Upper lobe of left lung (tissue), 6 donors: ENCODE data around the gene CAMKK2. TPM values are rescaled to one million over a fixed set of nuclear protein-coding genes. Genes with fewer than 3 reads are reported as not detected.
"Not testable (repeated sequence)": the region's sequence is repeated elsewhere in the genome, so short reads cannot be mapped to it uniquely, and the experiment has no call there.

Experiments
- ATAC-seq, 2 donors: fragments of 200-7000 bp; cut with Tn5 transposase; one replicate each; pipeline ENCODE4 v1.9.1; 2022; ENCODE audit warnings: mild to moderate bottlenecking in 2 of 2, moderate library complexity in 2 of 2; ENCODE audit not compliant: low FRiP score in 2 of 2
- DNase-seq, 2 donors: peaks; one replicate each; pipeline ENCODE4 v3.0.0-alpha.2; 2019 to 2020
- H3K27ac ChIP-seq, 4 donors: fragments of 200-600 bp; sonication (generic); one replicate each; pipeline ENCODE4 v1.5.1; 2016 to 2019
- H3K27me3 ChIP-seq, 4 donors: fragments of 200-600 bp; sonication (generic); one replicate each; pipeline ENCODE4 v1.5.1; 2017 to 2019
- H3K36me3 ChIP-seq, 4 donors: fragments of 200-600 bp; sonication (generic); one replicate each; pipeline ENCODE4 v1.5.1; 2016 to 2019
- H3K4me1 ChIP-seq, 4 donors: fragments of 200-600 bp; sonication (generic); one replicate each; pipeline ENCODE4 v1.5.1; 2018 to 2019
- H3K4me3 ChIP-seq, 4 donors: fragments of 200-600 bp; sonication (generic); one replicate each; pipeline ENCODE4 v1.5.1; 2017 to 2019; ENCODE audit warnings: mild to moderate bottlenecking in 2 of 4, moderate library complexity in 1 of 4
- H3K9me3 ChIP-seq, 4 donors: fragments of 200-600 bp; sonication (generic); one replicate each; pipeline ENCODE4 v1.5.1; 2018 to 2019
- CTCF ChIP-seq, 6 experiments: fragments of 450-650 bp in 4 of 6; fragments of 200-600 bp in 2 of 6; sonication (generic) in 2 of 6; IDR thresholded peaks; one replicate each; pipeline ENCODE4 v1.5.1; 2016 to 2019; ENCODE audit warnings: antibody characterized with exemption in 6 of 6
- EP300 ChIP-seq, 4 donors: sonication (generic); formaldehyde crosslinking; IDR thresholded peaks; one replicate each; pipeline ENCODE4 v1.5.1; 2017; ENCODE audit warnings: antibody characterized with exemption in 4 of 4, control low read depth in 2 of 4
- POLR2A ChIP-seq, 4 donors: fragments of 450-650 bp; IDR thresholded peaks; one replicate each; pipeline ENCODE4 v1.5.1; 2016 to 2017; ENCODE audit warnings: antibody characterized with exemption in 4 of 4, mild to moderate bottlenecking in 2 of 4
- POLR2AphosphoS5 ChIP-seq, 2 donors: sonication (generic); formaldehyde crosslinking; IDR thresholded peaks; one replicate each; pipeline ENCODE4 v1.5.1; 2017; ENCODE audit warnings: antibody characterized with exemption in 2 of 2
- WGBS, 2 donors: methylation state at CpG; one replicate each; pipeline ENCODE4 v1.1.5; 2017 to 2018; 5-methylcytosine and 5-hydroxymethylcytosine counted together
- total RNA-seq, 6 donors: library from RNA; depleted of rRNA in 4 of 6; stranded (reverse); fragments of >200 nt in 4 of 6; gene quantifications; one replicate each; pipeline versions ENCODE4 v1.1.0 to v1.2.1, GENCODE V29; 2016 to 2021
- donor health status: DM: no; HTN: no; CAD: no; lungs with moderate emphysema.
- donor health status: DM: no; HTN: yes; CAD: no; lungs with severe emphysema.

The CAMKK2 gene
- total RNA-seq, 6 donors from 2014 or later: 27.7 to 63.9 (median 41.7) TPM

GRCh38 chr12:121283841-121284240 lies 12.7 kb downstream of the CAMKK2 start:
- Histone ChIP-seq H3K4me3 (no peak overlapping the region), H3K4me1 (peaks cover 24 to 33% (median 30%) of the 10 kb centered on the region in 4 donors), H3K36me3 (peaks cover 0 to 9% (median 3%) of the 10 kb centered on the region in 4 donors), H3K9me3 (no peaks in the 10 kb centered on the region), H3K27me3 (no peaks in the 10 kb centered on the region), H3K27ac (peak overlapping the region in 2 of 4 donors; percentile 59 to 77)
- DNase-seq (peak in 1 of 2 donors; percentile 49), ATAC-seq (no peak)
- TF ChIP-seq CTCF (IDR thresholded peaks at IDR 0.05) (no peak), POLR2AphosphoS5 (IDR thresholded peaks at IDR 0.05) (no peak), POLR2A (IDR thresholded peaks at IDR 0.05) (no peak), EP300 (IDR thresholded peaks at IDR 0.05) (no peak)
- WGBS, 2 donors: 97 to 99% methylated on average over 6 of the region's 6 CpGs

- H3K4me3 ChIP-seq: no peak overlapping the region
- H3K9me3 ChIP-seq: no peaks in the 10 kb centered on the region
- peaks cover 25 to 35% (median 30%) of the 10 kb centered on the region in 4 donors for H3K4me1 ChIP-seq
- H3K27ac ChIP-seq: peak overlapping the region in 1 of 4 donors; percentile 7
- 86 to 87% methylated on average over 5 of the region's 5 CpGs for WGBS, 2 donors
- ATAC-seq: no peak
- TF ChIP-seq EP300 (IDR thresholded peaks at IDR 0.05) (no peak), POLR2AphosphoS5 (IDR thresholded peaks at IDR 0.05) (no peak), POLR2A (IDR thresholded peaks at IDR 0.05) (no peak), CTCF (IDR thresholded peaks at IDR 0.05) (no peak)
- no peaks in the 10 kb centered on the region for H3K27me3 ChIP-seq
- peaks cover 0 to 9% (median 3%) of the 10 kb centered on the region in 4 donors for H3K36me3 ChIP-seq
- no peak for DNase-seq
These were observed 13.1 kb downstream of the CAMKK2 start for GRCh38 chr12:121283388-121283787.

- not testable (repeated sequence) for H3K4me3 ChIP-seq, H3K9me3 ChIP-seq, DNase-seq, H3K27me3 ChIP-seq, H3K36me3 ChIP-seq
- H3K4me1 ChIP-seq: peaks cover 27 to 35% (median 27%) of the 10 kb centered on the region in 4 donors
- peak overlapping the region in 2 of 4 donors; percentile 7 to 20 for H3K27ac ChIP-seq
- WGBS, 2 donors: 95 to 97% methylated on average over 5 to 11 of the region's 11 CpGs
- ATAC-seq: peak in 1 of 2 donors; percentile 25
These were observed 13.6 kb downstream of the CAMKK2 start for GRCh38 chr12:121282910-121283309.

- Histone ChIP-seq H3K4me1 (peaks cover 24 to 36% (median 28%) of the 10 kb centered on the region in 4 donors), H3K36me3 (peaks cover 0 to 9% (median 3%) of the 10 kb centered on the region in 4 donors), H3K9me3 (no peaks in the 10 kb centered on the region), H3K27ac (peak overlapping the region in 3 of 4 donors; percentile 18 to 55 (median 20)), H3K4me3 (no peak overlapping the region), H3K27me3 (no peaks in the 10 kb centered on the region)
- ATAC-seq (no peak), DNase-seq (no peak)
- 77 to 88% methylated on average over 10 of the region's 10 CpGs for WGBS, 2 donors
- no peak for TF ChIP-seq POLR2AphosphoS5 (IDR thresholded peaks at IDR 0.05)
These were observed 14.3 kb downstream of the CAMKK2 start for GRCh38 chr12:121282072-121282742.

- H3K9me3 ChIP-seq, H3K27me3 ChIP-seq, H3K27ac ChIP-seq, DNase-seq, H3K36me3 ChIP-seq, H3K4me3 ChIP-seq, ATAC-seq: not testable (repeated sequence)
- 96% methylated on average over 10 to 14 of the region's 14 CpGs for WGBS, 2 donors
- peaks cover 25 to 38% (median 31%) of the 10 kb centered on the region in 4 donors for H3K4me1 ChIP-seq
These were observed 15.4 kb downstream of the CAMKK2 start for GRCh38 chr12:121281116-121281515.

GRCh38 chr12:121280531-121280930 lies 16.0 kb downstream of the CAMKK2 start:
- Histone ChIP-seq H3K4me1 (peaks cover 25 to 38% (median 31%) of the 10 kb centered on the region in 4 donors), H3K36me3 (peaks cover 0 to 15% (median 3%) of the 10 kb centered on the region in 4 donors)
- H3K4me3 ChIP-seq, ATAC-seq, H3K27ac ChIP-seq, H3K9me3 ChIP-seq, H3K27me3 ChIP-seq, DNase-seq: not testable (repeated sequence)
- WGBS, 2 donors: 93% methylated on average over 11 of the region's 11 CpGs

- H3K36me3 ChIP-seq: peaks cover 0 to 16% (median 3%) of the 10 kb centered on the region in 4 donors
- H3K4me3 ChIP-seq: no peak overlapping the region
- H3K9me3 ChIP-seq: no peaks in the 10 kb centered on the region
- DNase-seq (peak in 1 of 2 donors; percentile 40), ATAC-seq (peak; percentile 31 to 58)
- no peaks in the 10 kb centered on the region for H3K27me3 ChIP-seq
- 60 to 63% methylated on average over 7 to 10 of the region's 10 CpGs for WGBS, 2 donors
- H3K27ac ChIP-seq: peak overlapping the region; percentile 67 to 86 (median 77)
- peaks cover 21 to 32% (median 25%) of the 10 kb centered on the region in 4 donors for H3K4me1 ChIP-seq
- TF ChIP-seq POLR2AphosphoS5 (IDR thresholded peaks at IDR 0.05) (peak; percentile 17 to 55), POLR2A (IDR thresholded peaks at IDR 0.05) (no peak)
These were observed 17.0 kb downstream of the CAMKK2 start for GRCh38 chr12:121279507-121279915.
